Left lung (tissue), 10 donors: ENCODE measurements around the gene SLC38A7. TPM values are rescaled to one million over a fixed set of nuclear protein-coding genes. Genes with fewer than 3 reads are reported as not detected.
A peak's percentile ranks its signal among the peaks of the same experiment; 100 is the strongest.

Experiments
- ATAC-seq: fragments of 200-7000 bp; cut with Tn5 transposase; one replicate; pipeline ENCODE4 v1.9.1; 2020; ENCODE audit warnings: moderate library complexity
- DNase-seq, 4 donors: peaks; one replicate each; pipeline ENCODE4 v3.0.0-alpha.2; 2013 to 2020
- H3K27ac ChIP-seq, 2 donors: fragments of 200-600 bp; sonication (generic) in 1 of 2; one replicate each; pipeline versions ENCODE4 v1.5.0 to v1.8.0; 2020 to 2021
- H3K27me3 ChIP-seq, 2 donors: fragments of 200-600 bp; sonication (generic) in 1 of 2; one replicate each; pipeline versions ENCODE4 v1.5.0 to v1.8.0; 2020 to 2021
- H3K36me3 ChIP-seq, 2 donors: fragments of 200-600 bp; sonication (generic) in 1 of 2; one replicate each; pipeline versions ENCODE4 v1.5.0 to v1.8.0; 2020 to 2021
- H3K4me1 ChIP-seq, 2 donors: fragments of 200-600 bp; one replicate each; pipeline ENCODE4 v1.8.0; 2021
- H3K4me3 ChIP-seq, 2 donors: fragments of 200-600 bp; sonication (generic) in 1 of 2; one replicate each; pipeline versions ENCODE4 v1.5.0 to v1.8.0; 2020 to 2021; ENCODE audit warnings: mild to moderate bottlenecking in 1 of 2
- H3K9me3 ChIP-seq, 2 donors: fragments of 200-600 bp; sonication (generic) in 1 of 2; one replicate each; pipeline versions ENCODE4 v1.5.0 to v1.8.0; 2020 to 2021
- CTCF ChIP-seq, 2 donors: fragments of 200-600 bp; sonication (generic) in 1 of 2; IDR thresholded peaks; one replicate each; pipeline versions ENCODE4 v1.5.0 to v1.8.0; 2021; ENCODE audit warnings: antibody characterized with exemption in 2 of 2
- intact Hi-C, 2 donors: fragments of 100-400 bp; cut with DNase I; formaldehyde crosslinking; loops; one replicate each; pipeline versions ENCODE4 v1.11.2 to v1.14.2; 2022
- polyA plus RNA-seq, 6 donors: library from polyadenylated mRNA; unstranded; fragments of 120-200 nt; gene quantifications; one replicate each; pipeline ENCODE4 v1.2.1, GENCODE V29; 2013; ENCODE audit not compliant: insufficient read length in 6 of 6
- total RNA-seq, 2 donors: library from RNA; stranded (reverse); fragmentation: NEBNext Ultra II Directional; extraction: Animal tissue kit (Norgen Biotek cat#: 25700); gene quantifications; one replicate each; pipeline ENCODE4 v1.2.1, GENCODE V29; 2021
- donor health status: DM: no; HTN: yes; CAD: no.
- donor health status: DM: no; HTN: no; CAD: no.

SLC38A7 gene
- total and polyA plus RNA-seq, 8 donors, result 12.2 to 32.6 (median 13.4) TPM

- H3K36me3 ChIP-seq, result no peaks in the 10 kb centered on the region
- no peaks in the 10 kb centered on the region for H3K27me3 ChIP-seq
- H3K4me1 ChIP-seq, result no peaks in the 10 kb centered on the region
- peak; percentile 39 for ATAC-seq
- no peak overlapping the region for H3K4me3 ChIP-seq
- DNase-seq, result no peak
- intact Hi-C loops, result no loop called here
- no peak overlapping the region for H3K27ac ChIP-seq
- no peak for TF ChIP-seq CTCF (IDR thresholded peaks at IDR 0.05)
- H3K9me3 ChIP-seq, result no peaks in the 10 kb centered on the region
Observed at GRCh38 chr16:58644765-58645487, 39.6 kb downstream of the SLC38A7 start.

GRCh38 chr16:58644108-58644507 is 40.5 kb downstream of the SLC38A7 start:
- H3K4me1 ChIP-seq, result no peaks in the 10 kb centered on the region
- intact Hi-C loops, result no loop called here
- no peaks in the 10 kb centered on the region for H3K9me3 ChIP-seq
- H3K36me3 ChIP-seq, result no peaks in the 10 kb centered on the region
- no peak overlapping the region for H3K27ac ChIP-seq
- no peak for DNase-seq
- ATAC-seq, result no peak
- H3K27me3 ChIP-seq, result no peaks in the 10 kb centered on the region
- TF ChIP-seq CTCF (IDR thresholded peaks at IDR 0.05), result no peak
- no peak overlapping the region for H3K4me3 ChIP-seq

- Histone ChIP-seq H3K4me3 (no peak overlapping the region), H3K9me3 (no peaks in the 10 kb centered on the region), H3K36me3 (no peaks in the 10 kb centered on the region), H3K4me1 (no peaks in the 10 kb centered on the region), H3K27me3 (no peaks in the 10 kb centered on the region), H3K27ac (no peak overlapping the region)
- DNase-seq (no peak), ATAC-seq (no peak)
- intact Hi-C loops, result no loop called here
- TF ChIP-seq CTCF (IDR thresholded peaks at IDR 0.05), result no peak
Observed at GRCh38 chr16:58640949-58641348, 43.6 kb downstream of the SLC38A7 start.

GRCh38 chr16:58639836-58640235 is 44.7 kb downstream of the SLC38A7 start:
- no peak for ATAC-seq
- intact Hi-C loops, result no loop called here

GRCh38 chr16:58639230-58639629 is 45.3 kb downstream of the SLC38A7 start:
- no peak for DNase-seq
- ATAC-seq, result no peak
- Histone ChIP-seq H3K4me3 (no peak overlapping the region), H3K27ac (no peak overlapping the region), H3K4me1 (no peaks in the 10 kb centered on the region), H3K36me3 (no peaks in the 10 kb centered on the region), H3K9me3 (no peaks in the 10 kb centered on the region), H3K27me3 (no peaks in the 10 kb centered on the region)
- intact Hi-C loops, result no loop called here
- no peak for TF ChIP-seq CTCF (IDR thresholded peaks at IDR 0.05)

More at GRCh38 chr16:58639836-58640235, 44.7 kb downstream of the SLC38A7 start:
- Histone ChIP-seq H3K36me3 (no peaks in the 10 kb centered on the region), H3K27ac (no peak overlapping the region), H3K4me1 (no peaks in the 10 kb centered on the region), H3K27me3 (no peaks in the 10 kb centered on the region), H3K4me3 (no peak overlapping the region), H3K9me3 (no peaks in the 10 kb centered on the region)
- no peak for DNase-seq
- TF ChIP-seq CTCF (IDR thresholded peaks at IDR 0.05), result no peak
